KBM-7 (cell line): Measurements from ENCODE around the gene LRPAP1.

Source experiments
- DNase-seq: peaks from one replicate; pipeline ENCODE4 v3.0.0-alpha.2; 2015
- in situ Hi-C: fragments of 300-500 bp; cut with MboI; formaldehyde crosslinking; loops from 2 replicates; pipeline ENCODE4 v1.14.3; 2020; ENCODE audit warnings: low sequenced_read_pairs, low pct_unique_long_range_greater_than_20kb, mixed read lengths

Gene LRPAP1

GRCh38 chr4:3522651-3523050 is 9.6 kb downstream of the LRPAP1 start:
- no peak for DNase-seq
- in situ Hi-C loops: no loop called here

DNA sequence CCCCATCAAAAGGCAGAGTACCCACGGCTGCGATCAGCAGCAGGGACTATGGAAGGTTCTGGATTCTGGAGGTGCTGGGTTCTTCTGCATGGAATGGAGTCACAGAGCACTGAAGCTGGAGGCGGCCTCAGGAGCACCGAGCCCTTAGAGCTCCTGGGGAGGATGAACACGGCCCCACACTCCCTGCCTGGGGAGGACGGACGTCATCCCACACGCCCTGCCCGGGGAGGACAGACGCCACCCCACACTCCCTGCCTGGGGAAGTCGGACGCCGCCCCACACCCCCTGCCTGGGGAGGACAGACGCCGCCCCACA is 9.9 kb downstream of the LRPAP1 start:
- in situ Hi-C loops: no loop called here
- no peak for DNase-seq

DNA sequence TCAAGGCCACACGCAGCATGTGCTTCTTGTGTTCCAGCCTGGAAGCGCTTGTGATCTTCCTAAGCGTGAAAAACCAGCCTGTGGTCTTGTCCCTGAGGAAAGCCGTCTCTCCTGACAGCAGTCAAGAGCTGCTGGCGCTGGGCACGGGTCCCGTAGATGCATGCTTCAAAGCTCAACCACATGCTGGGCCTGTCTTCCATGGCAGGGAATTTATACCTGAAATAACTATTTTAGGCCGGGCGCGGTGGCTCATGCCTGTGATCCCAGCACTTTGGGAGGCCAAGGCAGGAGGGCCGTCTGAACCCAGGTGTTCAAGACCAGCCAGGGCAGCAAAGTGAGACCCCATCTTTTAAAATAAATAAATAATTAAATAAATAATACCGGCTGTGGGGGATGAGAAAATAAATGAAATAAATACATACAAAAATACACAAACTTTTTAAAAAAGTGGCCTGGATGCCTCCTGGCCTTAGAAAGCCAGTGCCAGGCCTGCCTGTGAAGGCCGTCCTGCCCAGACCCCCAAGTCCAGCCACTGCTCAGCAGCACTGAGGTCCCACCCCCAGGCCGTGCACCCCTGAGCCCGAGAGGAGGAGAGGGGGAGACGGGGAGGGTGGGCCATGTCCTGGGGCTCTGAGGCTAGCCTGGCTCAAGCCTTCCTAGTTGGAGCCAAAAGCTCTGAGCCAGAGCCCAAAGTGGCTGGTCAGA is 10.4 kb downstream of the LRPAP1 start:
- in situ Hi-C loops: no loop called here
- no peak for DNase-seq

- no peak for DNase-seq
- in situ Hi-C loops: no loop called here
These were observed 11.2 kb downstream of the LRPAP1 start for GRCh38 chr4:3520796-3521600.

- DNase-seq: no peak
- in situ Hi-C loops: no loop called here
These were observed 11.9 kb downstream of the LRPAP1 start for GRCh38 chr4:3520276-3520675.

GRCh38 chr4:3519468-3520264 is 12.6 kb downstream of the LRPAP1 start:
- in situ Hi-C loops: no loop called here
- no peak for DNase-seq

GRCh38 chr4:3518941-3519340 is 13.3 kb downstream of the LRPAP1 start:
- no peak for DNase-seq
- in situ Hi-C loops: no loop called here

GRCh38 chr4:3518511-3518880 is 13.7 kb downstream of the LRPAP1 start:
- no peak for DNase-seq
- in situ Hi-C loops: no loop called here

- no peak for DNase-seq
- in situ Hi-C loops: no loop called here
These were observed 14.3 kb downstream of the LRPAP1 start for GRCh38 chr4:3517731-3518510.

DNA sequence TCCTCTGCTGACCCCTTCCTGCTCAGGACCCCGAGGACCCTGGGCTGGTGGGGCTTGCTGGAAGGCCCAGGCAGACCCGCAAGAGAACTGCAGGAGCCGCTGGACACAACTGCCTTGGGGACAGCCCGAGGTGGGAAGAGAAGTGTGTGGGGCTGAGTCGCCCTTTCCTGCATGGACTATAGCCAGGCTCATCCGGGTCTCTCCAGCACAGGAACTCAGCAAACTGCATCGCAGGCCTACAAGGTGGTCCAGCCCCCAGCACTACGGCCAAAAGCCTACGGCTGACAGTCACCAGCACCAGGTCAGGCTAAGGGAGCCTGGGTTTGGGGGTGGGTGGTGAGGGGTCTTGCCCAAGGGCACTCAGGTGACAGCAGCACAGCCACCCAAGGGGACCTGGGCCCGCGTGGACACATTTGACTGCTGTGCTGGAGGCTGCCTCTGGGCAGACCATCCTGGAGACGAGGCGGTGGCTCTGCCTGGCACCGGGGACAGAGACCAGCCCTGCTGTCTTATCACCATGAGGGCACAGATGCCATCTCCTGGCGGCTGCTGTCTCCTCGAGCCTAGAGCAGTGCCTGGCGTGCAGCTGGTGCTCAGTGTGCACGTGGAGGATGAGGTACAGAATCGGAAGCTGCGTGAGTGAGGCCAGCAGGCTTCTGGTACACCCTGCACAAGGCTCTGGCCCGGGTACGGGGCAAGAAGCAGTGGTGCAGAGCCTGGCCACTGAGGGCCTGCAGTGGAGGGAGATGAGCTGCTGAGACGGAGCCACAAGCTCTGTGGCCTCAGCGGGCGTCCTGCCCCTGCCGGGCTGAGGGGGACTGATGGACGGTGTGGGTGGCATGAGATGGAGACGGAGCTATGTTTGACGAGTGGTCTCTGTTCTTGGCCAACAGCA is 15.1 kb downstream of the LRPAP1 start:
- no peak for DNase-seq
- in situ Hi-C loops: no loop called here

- DNase-seq: no peak
These were observed 16.0 kb downstream of the LRPAP1 start for GRCh38 chr4:3516061-3516835.

DNA sequence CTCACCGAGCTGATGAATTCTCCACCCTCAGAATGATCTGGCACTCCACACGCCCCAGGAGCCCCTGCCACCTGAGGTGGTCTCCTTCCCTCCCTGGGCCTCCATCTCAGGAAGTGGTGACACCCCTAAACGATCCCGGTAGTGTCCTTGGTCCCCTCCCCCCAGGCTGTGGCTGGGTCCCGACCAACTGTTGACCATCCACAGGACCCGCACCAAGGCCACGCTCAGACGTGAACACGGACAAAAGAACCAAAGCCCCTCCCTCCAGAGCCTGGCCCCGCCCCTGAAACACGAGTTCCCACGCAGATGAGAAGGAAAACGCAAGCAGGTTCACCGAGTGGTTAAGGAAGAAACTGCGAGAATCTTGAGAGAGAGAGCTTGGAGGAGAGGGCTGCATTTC is 16.6 kb downstream of the LRPAP1 start:
- no peak for DNase-seq
- in situ Hi-C loops: no loop called here

More at GRCh38 chr4:3516061-3516835, 16.0 kb downstream of the LRPAP1 start:
- in situ Hi-C loops: no loop called here

DNA sequence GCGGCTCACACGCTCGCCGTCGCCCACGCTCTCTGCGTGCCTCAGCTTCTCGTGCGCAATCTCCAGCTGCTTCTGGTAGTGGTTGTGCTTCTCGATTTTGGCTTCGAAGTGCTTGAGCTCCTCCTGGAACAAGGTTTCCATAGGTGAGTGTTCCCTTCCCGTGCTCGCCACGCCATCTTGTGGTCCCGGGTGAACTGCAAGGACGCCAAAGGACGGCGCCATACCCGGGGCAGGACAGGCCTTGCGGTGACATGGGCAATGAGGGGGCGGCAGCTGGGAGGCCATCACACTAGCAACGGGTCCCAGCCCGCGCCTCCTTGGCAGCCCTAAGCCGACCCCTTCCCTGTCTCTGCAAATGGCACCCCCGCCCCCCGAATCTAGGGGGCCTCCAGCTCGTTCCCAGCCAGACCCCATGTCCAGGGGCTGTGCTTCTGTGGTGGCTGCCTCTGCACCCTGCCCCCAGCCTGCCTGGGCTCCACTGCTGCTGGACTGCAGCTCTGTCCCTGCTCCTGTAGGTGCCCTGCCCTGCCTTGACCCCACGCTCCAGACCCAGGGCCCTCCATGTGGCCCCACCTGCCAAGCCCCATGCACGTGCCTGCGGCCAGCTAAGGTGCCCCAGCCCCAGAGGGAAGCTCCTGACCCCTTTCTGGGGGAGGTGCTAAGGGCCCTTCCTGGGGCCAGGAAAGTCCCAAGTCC is 17.3 kb downstream of the LRPAP1 start:
- in situ Hi-C loops: no loop called here

GRCh38 chr4:3514221-3514780 is 17.9 kb downstream of the LRPAP1 start:
- in situ Hi-C loops: no loop called here
- DNase-seq: no peak

More for the DNA sequence above, 17.3 kb downstream of the LRPAP1 start:
- DNase-seq: no peak

DNA sequence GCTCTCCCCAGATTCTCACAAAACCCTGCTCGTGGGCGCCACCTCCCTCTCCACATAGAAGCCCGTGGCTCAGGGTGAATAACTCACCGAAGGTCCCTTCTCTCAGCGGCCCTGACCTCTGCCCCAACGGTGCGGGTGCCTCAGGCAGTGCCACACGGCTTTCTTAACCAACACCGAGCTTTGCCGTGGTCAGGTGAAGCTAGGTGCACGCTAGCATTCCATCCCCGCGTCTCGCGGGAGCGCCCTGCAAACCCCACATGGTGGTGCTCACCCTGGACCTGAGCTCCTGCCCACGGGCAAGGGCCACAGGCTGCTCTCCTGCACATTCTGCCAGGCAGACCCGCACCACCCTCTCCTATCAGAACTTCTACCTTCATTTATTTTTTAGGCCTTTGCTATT is 18.4 kb downstream of the LRPAP1 start:
- no peak for DNase-seq
- in situ Hi-C loops: no loop called here

GRCh38 chr4:3512719-3513118 is 19.5 kb downstream of the LRPAP1 start:
- in situ Hi-C loops: no loop called here
- DNase-seq: no peak

GRCh38 chr4:3512279-3512678 is 19.9 kb downstream of the LRPAP1 start:
- no peak for DNase-seq
- in situ Hi-C loops: no loop called here
